NB4 (cell line): Measurements from ENCODE around the gene NAB1.

Experiments
- DNase-seq: peaks from one replicate; pipeline ENCODE4 v3.0.0; 2010; ENCODE audit warnings: low read depth
- H3K4me3 ChIP-seq: one replicate; pipeline ENCODE4 v1.5.1; 2011; ENCODE audit warnings: mild to moderate bottlenecking, low read depth, low read length, moderate library complexity
- CTCF ChIP-seq: IDR thresholded peaks from one replicate; pipeline ENCODE4 v1.5.1; 2012; ENCODE audit warnings: low read depth, low read length
- MYC ChIP-seq: IDR thresholded peaks from 2 replicates; pipeline ENCODE4 v1.6.1; 2011; ENCODE audit warnings: low read depth, low read length
- POLR2A ChIP-seq: IDR thresholded peaks from 2 replicates; pipeline ENCODE4 v1.6.1; 2011; ENCODE audit warnings: mild to moderate bottlenecking; ENCODE audit not compliant: insufficient read length; ENCODE audit errors: extremely low read depth
- TF ChIP-seq, protein P1 (sequence below): IDR thresholded peaks from 2 replicates; pipeline ENCODE4 v1.6.1; 2011; ENCODE audit warnings: low read depth, low read length

NAB1 gene

DNA sequence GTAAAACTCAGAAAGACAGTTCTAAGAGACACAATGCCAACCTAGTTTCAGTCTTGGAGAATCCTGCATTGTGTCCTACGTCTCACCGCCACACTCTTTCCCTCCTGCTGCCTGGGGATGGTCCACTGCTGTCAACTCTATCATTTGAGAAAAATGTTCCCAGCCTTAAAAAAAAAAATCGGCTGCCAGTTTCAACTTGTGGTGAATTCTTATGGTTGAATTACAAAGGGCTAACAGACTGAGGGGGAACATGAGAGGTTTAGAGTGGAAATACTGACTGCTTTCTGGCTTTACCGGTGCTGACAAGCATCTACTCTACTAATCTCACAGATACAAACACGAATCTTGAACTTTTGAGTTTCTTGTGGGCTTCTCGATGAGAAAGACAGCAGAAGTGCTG lies 74.0 kb downstream of the NAB1 start:
- no peak overlapping the region for H3K4me3 ChIP-seq

GRCh38 chr2:190723397-190724090 lies 74.7 kb downstream of the NAB1 start:
- no peak for DNase-seq
- H3K4me3 ChIP-seq, result no peak overlapping the region
- TF ChIP-seq, protein P1, sequence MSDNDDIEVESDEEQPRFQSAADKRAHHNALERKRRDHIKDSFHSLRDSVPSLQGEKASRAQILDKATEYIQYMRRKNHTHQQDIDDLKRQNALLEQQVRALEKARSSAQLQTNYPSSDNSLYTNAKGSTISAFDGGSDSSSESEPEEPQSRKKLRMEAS, result no peak
- TF ChIP-seq MYC (no peak), POLR2A (no peak), CTCF (no peak)

More for the DNA sequence above, 74.0 kb downstream of the NAB1 start:
- DNase-seq, result no peak
- TF ChIP-seq, protein P1, result no peak
- TF ChIP-seq CTCF, result no peak
- TF ChIP-seq MYC, result no peak
- no peak for TF ChIP-seq POLR2A

DNA sequence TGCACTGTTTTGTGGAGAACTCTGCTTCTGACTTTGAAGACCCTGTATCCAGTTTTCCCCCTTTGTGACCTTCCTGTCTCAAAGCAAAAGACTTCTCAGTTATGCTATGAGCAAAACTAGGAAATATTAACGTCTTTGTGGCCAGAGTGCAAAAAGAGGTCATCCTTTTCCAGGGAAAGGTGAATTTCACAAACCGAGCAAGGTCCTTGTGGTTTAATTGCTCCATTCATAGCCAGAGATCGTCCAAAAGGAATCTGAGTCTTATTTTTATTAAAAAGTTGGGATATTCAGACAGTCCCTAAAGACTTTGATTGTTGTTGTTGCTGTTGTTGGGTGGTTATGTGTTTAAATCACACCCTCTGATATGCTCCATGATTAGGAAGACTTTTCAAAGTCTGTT lies 77.4 kb downstream of the NAB1 start:
- TF ChIP-seq CTCF (no peak), POLR2A (no peak), MYC (no peak)
- TF ChIP-seq, protein P1, result no peak
- H3K4me3 ChIP-seq, result no peak overlapping the region
- DNase-seq, result no peak

DNA sequence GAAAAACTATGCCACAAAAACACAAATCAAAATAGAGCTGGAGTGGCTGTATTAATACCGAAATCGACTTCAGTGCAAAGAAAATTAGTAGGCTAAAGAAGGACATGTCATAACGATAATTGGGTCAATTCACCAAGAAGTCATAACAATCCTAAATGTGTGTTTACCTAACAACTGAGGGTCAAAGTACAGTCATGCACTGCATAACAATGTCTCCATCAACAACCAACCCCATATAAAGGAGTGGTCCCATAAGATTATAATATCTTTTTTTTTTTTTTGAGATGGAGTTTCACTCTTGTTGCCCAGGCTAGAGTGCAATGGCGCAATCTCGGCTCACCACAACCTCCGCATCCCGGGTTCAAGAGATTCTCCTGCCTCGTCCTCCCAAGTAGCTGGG lies 87.5 kb downstream of the NAB1 start:
- DNase-seq, result no peak
- H3K4me3 ChIP-seq, result no peak overlapping the region
- TF ChIP-seq POLR2A (no peak), MYC (no peak), CTCF (no peak)
- TF ChIP-seq, protein P1, result no peak

GRCh38 chr2:190740449-190740848 lies 91.6 kb downstream of the NAB1 start:
- DNase-seq, result no peak
- TF ChIP-seq POLR2A (no peak), MYC (no peak), CTCF (no peak)
- TF ChIP-seq, protein P1, result no peak

More at GRCh38 chr2:190740449-190740848, 91.6 kb downstream of the NAB1 start:
- no peak overlapping the region for H3K4me3 ChIP-seq
